Osteoblast (primary cell): ENCODE results near the gene NLRP13. TPM values are rescaled to one million over a fixed set of nuclear protein-coding genes. Genes with fewer than 3 reads are reported as not detected.

ENCODE experiments used
- DNase-seq: peaks from one replicate; pipeline ENCODE4 v3.0.0; 2011; ENCODE audit warnings: low spot score, mixed read lengths; ENCODE audit not compliant: insufficient read length; ENCODE audit errors: missing footprints
- H2AFZ ChIP-seq: 2 replicates; pipeline ENCODE4 v1.6.0; 2011; ENCODE audit warnings: mild to moderate bottlenecking, low read length
- H3K27ac ChIP-seq: 2 replicates; pipeline ENCODE4 v1.5.1; 2011; ENCODE audit warnings: mild to moderate bottlenecking, low read depth, low read length, moderate library complexity
- H3K27me3 ChIP-seq: 2 replicates; pipeline ENCODE4 v1.6.0; 2012; ENCODE audit warnings: mild to moderate bottlenecking, control low read depth, inconsistent platforms, low read length, moderate library complexity; ENCODE audit not compliant: insufficient read depth
- H3K36me3 ChIP-seq: 2 replicates; pipeline ENCODE4 v1.5.1; 2011; ENCODE audit warnings: mild to moderate bottlenecking, low read length, control low read depth, moderate library complexity; ENCODE audit not compliant: insufficient read depth
- H3K4me1 ChIP-seq: 2 replicates; pipeline ENCODE4 v1.5.1; 2011; ENCODE audit warnings: mild to moderate bottlenecking, low read length, control low read depth, moderate library complexity; ENCODE audit not compliant: insufficient read depth
- H3K4me2 ChIP-seq: 2 replicates; pipeline ENCODE4 v1.6.0; 2011; ENCODE audit warnings: mild to moderate bottlenecking, low read length; ENCODE audit not compliant: insufficient read depth
- H3K4me3 ChIP-seq: fragments of 200-600 bp; sonication (generic); 3 replicates; pipeline ENCODE4 v1.5.1; 2012; ENCODE audit warnings: mild to moderate bottlenecking, low read length, inconsistent platforms; ENCODE audit not compliant: insufficient read depth
- H3K79me2 ChIP-seq: 2 replicates; pipeline ENCODE4 v1.6.0; 2012; ENCODE audit warnings: mild to moderate bottlenecking, low read length, control low read depth, inconsistent platforms; ENCODE audit not compliant: insufficient read depth
- H3K9me3 ChIP-seq: 2 replicates; pipeline ENCODE4 v1.5.1; 2011; ENCODE audit warnings: low read depth, low read length, control low read depth
- H4K20me1 ChIP-seq: 2 replicates; pipeline ENCODE4 v1.6.0; 2012; ENCODE audit warnings: mild to moderate bottlenecking, low read length, control low read depth; ENCODE audit not compliant: insufficient read depth
- total RNA-seq: library from RNA; depleted of rRNA; stranded (reverse); fragments of >200 nt; gene quantifications from 2 replicates; pipeline ENCODE4 v1.2.3, GENCODE V29; 2012
- TF ChIP-seq, protein P1 (sequence below): IDR thresholded peaks from 2 replicates; pipeline ENCODE4 v1.5.1; 2011; ENCODE audit warnings: mild to moderate bottlenecking, low read depth, low read length, moderate library complexity; ENCODE audit errors: extremely low read depth

Gene NLRP13
- total RNA-seq, 1 donor: not detected

DNA sequence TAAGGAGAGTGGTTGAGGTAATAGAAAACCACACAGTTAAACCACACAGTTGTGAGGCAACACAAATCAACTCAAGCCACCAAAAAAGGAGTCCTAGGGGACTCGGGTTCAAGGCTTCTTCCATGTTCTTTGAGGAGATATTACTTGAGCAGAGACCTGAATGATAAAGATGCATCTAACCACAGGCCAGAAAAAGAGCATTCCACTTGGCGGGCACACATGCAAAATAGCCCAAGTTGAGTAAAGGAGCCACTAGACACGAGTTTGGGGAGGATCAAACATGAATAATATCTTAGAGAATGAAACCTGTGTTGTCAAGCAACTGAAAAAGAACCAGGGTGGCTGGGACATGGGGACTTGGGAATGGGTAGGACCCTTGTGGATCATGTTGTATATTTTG is 65.6 kb downstream of the NLRP13 start:
- no peaks in the 10 kb centered on the region for H3K36me3 ChIP-seq
- no peaks in the 10 kb centered on the region for H3K79me2 ChIP-seq
- H2AFZ ChIP-seq: no peak overlapping the region
- H4K20me1 ChIP-seq: no peaks in the 10 kb centered on the region
- no peaks in the 10 kb centered on the region for H3K27me3 ChIP-seq
- TF ChIP-seq, protein P1, sequence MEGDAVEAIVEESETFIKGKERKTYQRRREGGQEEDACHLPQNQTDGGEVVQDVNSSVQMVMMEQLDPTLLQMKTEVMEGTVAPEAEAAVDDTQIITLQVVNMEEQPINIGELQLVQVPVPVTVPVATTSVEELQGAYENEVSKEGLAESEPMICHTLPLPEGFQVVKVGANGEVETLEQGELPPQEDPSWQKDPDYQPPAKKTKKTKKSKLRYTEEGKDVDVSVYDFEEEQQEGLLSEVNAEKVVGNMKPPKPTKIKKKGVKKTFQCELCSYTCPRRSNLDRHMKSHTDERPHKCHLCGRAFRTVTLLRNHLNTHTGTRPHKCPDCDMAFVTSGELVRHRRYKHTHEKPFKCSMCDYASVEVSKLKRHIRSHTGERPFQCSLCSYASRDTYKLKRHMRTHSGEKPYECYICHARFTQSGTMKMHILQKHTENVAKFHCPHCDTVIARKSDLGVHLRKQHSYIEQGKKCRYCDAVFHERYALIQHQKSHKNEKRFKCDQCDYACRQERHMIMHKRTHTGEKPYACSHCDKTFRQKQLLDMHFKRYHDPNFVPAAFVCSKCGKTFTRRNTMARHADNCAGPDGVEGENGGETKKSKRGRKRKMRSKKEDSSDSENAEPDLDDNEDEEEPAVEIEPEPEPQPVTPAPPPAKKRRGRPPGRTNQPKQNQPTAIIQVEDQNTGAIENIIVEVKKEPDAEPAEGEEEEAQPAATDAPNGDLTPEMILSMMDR: no peak
- no peaks in the 10 kb centered on the region for H3K4me1 ChIP-seq
- H3K4me3 ChIP-seq: no peak overlapping the region
- no peaks in the 10 kb centered on the region for H3K9me3 ChIP-seq
- no peak for DNase-seq
- no peak overlapping the region for H3K27ac ChIP-seq
- no peak overlapping the region for H3K4me2 ChIP-seq

DNA sequence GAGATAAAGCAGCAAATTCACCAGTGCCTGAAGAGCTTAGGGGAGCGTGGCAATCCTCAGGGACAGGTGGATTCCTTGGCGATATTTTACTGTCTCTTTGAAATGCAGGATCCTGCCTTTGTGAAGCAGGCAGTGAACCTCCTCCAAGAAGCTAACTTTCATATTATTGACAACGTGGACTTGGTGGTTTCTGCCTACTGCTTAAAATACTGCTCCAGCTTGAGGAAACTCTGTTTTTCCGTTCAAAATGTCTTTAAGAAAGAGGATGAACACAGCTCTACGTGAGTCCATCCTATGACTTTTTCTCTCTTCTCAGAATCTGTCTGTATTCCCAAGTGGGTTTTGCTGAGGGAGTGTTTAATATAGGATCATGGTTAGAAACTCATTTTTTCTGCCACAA is 73.2 kb downstream of the NLRP13 start:
- H2AFZ ChIP-seq: no peak overlapping the region
- TF ChIP-seq, protein P1: no peak
- no peaks in the 10 kb centered on the region for H4K20me1 ChIP-seq
- no peaks in the 10 kb centered on the region for H3K79me2 ChIP-seq
- no peak overlapping the region for H3K4me3 ChIP-seq
- peak; percentile 55 for DNase-seq
- H3K27me3 ChIP-seq: no peaks in the 10 kb centered on the region
- H3K4me1 ChIP-seq: no peaks in the 10 kb centered on the region
- H3K27ac ChIP-seq: no peak overlapping the region
- no peaks in the 10 kb centered on the region for H3K9me3 ChIP-seq
- no peaks in the 10 kb centered on the region for H3K36me3 ChIP-seq
- no peak overlapping the region for H3K4me2 ChIP-seq

DNA sequence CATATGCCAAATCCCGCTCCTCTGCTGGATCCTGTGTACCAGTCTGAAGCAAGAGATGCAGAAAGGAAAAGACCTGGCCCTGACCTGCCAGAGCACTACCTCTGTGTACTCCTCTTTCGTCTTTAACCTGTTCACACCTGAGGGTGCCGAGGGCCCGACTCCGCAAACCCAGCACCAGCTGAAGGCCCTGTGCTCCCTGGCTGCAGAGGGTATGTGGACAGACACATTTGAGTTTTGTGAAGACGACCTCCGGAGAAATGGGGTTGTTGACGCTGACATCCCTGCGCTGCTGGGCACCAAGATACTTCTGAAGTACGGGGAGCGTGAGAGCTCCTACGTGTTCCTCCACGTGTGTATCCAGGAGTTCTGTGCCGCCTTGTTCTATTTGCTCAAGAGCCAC is 73.7 kb downstream of the NLRP13 start:
- no peak for DNase-seq
- Histone ChIP-seq H3K27ac (no peak overlapping the region), H4K20me1 (no peaks in the 10 kb centered on the region)

DNA sequence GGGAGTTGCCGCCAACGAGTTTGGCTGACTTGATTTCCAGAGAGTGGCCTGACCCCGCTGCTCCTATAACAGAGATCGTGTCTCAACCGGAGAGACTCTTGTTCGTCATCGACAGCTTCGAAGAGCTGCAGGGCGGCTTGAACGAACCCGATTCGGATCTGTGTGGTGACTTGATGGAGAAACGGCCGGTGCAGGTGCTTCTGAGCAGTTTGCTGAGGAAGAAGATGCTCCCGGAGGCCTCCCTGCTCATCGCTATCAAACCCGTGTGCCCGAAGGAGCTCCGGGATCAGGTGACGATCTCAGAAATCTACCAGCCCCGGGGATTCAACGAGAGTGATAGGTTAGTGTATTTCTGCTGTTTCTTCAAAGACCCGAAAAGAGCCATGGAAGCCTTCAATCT is 74.2 kb downstream of the NLRP13 start:
- Histone ChIP-seq H3K4me3 (no peak overlapping the region), H4K20me1 (no peaks in the 10 kb centered on the region), H3K4me2 (no peak overlapping the region), H3K9me3 (no peaks in the 10 kb centered on the region), H3K27me3 (no peaks in the 10 kb centered on the region), H2AFZ (no peak overlapping the region), H3K4me1 (no peaks in the 10 kb centered on the region), H3K79me2 (no peaks in the 10 kb centered on the region), H3K36me3 (no peaks in the 10 kb centered on the region), H3K27ac (no peak overlapping the region)
- no peak for DNase-seq
- TF ChIP-seq, protein P1: no peak

More for the DNA sequence above, 73.7 kb downstream of the NLRP13 start:
- H3K79me2 ChIP-seq: no peaks in the 10 kb centered on the region
- no peaks in the 10 kb centered on the region for H3K4me1 ChIP-seq
- no peaks in the 10 kb centered on the region for H3K27me3 ChIP-seq
- no peaks in the 10 kb centered on the region for H3K36me3 ChIP-seq
- H3K4me2 ChIP-seq: no peak overlapping the region
- H3K9me3 ChIP-seq: no peaks in the 10 kb centered on the region
- TF ChIP-seq, protein P1: no peak
- H3K4me3 ChIP-seq: no peak overlapping the region
- H2AFZ ChIP-seq: no peak overlapping the region
